Measurements from ENCODE around the gene SNX30.

SNX30 gene

DNA sequence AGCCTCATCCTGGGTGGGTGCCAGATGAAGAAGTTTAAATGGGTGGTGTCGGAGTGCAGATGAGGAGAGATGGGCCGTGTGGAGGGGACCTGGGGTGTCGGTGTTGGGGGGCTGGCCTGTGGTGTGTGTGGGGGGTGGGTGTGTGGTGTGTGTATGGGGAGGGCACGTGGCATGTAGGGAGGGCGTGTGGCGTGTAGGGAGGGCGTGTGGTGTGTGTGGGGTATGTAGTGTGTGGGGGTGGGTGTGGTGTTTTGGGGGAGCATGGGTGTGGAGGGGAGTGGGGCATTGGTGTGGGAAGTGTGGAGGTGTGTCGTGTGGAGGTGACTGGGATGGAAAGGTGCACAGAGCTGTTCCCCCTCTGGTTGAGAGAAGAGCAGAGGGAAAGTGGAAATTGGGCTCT is 105.6 kb downstream of the SNX30 start:
- DNase-seq = no peak

GRCh38 chr9:112856843-112857242 is 106.3 kb downstream of the SNX30 start:
- no peak for DNase-seq

DNA sequence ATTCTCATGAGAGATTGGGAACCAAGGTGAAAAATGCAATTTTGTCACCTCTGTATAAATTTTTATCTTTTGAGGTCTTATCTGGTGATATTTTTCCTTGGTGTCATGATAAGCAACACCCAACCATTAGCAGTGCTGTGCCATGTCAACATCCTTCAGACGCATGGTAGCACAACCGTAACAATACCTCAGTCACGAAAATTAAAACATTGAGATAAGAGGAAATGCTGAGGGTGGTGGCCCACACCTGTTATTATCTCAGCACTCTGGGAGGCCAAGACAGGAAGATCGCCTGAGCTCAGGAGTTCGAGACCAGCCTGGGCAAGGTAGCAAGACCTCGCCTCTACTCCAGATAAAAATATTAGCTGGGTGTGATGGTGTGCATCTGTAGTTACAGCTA is 107.4 kb downstream of the SNX30 start:
- no peak for DNase-seq

DNA sequence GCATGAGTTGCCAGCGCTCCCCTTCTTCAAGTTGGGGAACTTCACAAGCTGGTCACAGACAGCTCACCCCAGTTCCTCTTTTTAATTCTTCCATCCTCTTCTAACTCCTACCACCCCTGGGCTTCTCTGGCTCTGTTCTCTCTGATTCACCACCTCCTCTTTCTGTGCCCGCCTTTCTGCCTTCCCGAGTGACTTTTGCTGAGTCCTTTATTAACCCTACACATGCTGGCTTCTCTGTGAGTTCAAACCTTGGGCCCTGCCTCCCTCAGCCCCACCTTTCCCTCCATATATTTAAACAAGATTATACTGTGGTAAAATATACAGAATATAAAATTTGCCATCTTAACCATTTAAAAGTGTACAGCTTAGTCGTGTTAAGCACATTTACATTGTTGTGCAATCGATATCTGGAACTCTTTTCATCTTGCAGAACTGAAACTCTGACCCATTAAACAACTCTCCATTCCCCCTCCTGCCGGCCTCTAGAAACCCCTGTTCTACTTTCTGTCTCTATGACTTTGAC is 108.1 kb downstream of the SNX30 start:
- DNase-seq = peak in 5 of 56 donors; percentile 3 to 54 (median 17)

DNA sequence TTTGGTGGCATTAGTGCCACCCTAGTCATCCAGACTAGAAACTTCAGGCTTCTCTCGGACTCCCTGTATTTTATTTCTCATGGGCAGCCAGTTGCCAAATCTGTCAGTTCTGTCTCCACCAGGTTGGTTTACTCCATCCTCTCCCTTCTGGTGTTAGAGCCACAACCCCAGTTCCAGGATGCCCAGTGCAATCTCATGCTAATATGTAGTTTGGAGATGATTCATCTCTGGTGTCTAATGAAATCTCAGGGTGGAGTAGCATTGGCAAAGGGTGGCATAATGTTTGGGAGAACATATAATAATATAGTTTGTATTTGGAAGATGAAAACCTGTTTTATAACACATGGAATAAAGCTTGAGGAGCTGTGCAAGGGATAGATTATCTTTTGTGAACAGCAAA is 109.9 kb downstream of the SNX30 start:
- no peak for DNase-seq

- DNase-seq = no peak
These were observed 110.6 kb downstream of the SNX30 start for GRCh38 chr9:112861155-112861554.

GRCh38 chr9:112861638-112862555 is 111.3 kb downstream of the SNX30 start:
- peak in 6 of 56 donors; percentile 9 to 38 (median 23) for DNase-seq

DNA sequence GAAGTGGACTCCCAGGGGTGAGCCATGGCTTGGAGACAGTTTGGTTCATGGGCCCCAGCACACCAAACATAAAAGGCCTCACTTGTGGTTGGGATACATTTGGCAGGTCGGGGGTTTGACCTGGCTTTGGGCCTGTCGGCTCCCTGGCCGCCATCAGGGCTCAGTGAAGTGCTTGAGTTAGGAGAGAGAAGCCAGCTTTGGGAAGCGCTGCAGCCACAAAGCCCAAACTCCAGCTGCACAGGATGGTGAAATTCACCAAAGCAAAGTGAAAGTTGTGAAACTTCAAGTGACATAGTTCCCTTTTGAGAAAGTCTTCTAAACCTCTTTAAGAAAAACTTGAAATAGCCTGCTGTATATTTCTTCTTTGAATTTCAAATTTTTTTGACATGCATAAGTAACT is 112.7 kb downstream of the SNX30 start:
- peak in 2 of 56 donors; percentile 8 to 27 for DNase-seq

GRCh38 chr9:112863746-112864145 is 113.2 kb downstream of the SNX30 start:
- DNase-seq = no peak

DNA sequence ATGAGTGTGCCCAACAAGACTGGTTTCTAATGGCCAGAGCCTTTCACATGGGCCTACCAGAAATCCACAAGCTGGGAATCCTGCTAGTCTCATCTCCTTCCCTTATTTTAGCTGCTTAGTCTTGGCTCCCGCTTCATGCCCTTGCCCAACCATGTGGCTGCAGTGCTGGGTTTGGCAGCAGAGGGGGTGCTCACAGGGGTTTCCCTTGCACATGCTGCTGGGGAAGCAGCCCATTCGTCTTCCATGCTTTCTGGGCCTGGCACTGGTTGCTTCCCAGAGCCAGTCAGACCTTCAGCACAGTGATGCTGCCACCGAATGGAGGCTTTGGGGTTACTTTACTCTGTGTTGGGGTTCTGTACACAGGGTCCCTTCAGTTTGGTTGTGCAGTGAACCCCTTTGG is 113.8 kb downstream of the SNX30 start:
- no peak for DNase-seq

- DNase-seq = no peak
These were observed 114.4 kb downstream of the SNX30 start for GRCh38 chr9:112864982-112865381.

DNA sequence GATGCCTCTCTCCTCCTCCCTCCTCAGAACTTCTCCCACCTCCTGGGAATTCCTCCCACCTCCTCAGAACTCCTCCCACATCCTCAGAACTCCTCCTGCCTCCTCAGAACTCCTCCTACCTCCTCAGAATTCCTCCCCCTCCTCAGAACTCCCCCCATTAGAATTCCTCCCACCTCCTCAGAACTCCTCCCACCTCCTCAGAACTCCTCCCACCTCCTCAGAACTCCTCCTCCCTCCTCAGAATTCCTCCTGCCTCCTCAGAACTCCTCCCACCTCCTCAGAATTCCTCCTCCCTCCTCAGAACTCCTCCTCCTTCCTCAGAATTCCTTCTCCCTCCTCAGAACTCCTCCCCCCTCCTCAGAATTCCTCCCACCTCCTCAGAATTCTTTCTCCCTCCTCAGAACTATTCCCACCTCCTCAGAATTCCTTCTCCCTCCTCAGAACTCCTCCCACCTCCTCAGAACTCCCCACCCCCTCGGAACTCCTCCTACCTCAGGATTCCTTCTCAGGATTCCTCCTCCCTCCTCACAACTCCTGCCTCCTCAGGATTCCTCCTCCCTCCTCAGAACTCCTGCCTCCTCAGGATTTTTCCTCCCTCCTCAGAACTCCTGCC is 116.2 kb downstream of the SNX30 start:
- DNase-seq = no peak

DNA sequence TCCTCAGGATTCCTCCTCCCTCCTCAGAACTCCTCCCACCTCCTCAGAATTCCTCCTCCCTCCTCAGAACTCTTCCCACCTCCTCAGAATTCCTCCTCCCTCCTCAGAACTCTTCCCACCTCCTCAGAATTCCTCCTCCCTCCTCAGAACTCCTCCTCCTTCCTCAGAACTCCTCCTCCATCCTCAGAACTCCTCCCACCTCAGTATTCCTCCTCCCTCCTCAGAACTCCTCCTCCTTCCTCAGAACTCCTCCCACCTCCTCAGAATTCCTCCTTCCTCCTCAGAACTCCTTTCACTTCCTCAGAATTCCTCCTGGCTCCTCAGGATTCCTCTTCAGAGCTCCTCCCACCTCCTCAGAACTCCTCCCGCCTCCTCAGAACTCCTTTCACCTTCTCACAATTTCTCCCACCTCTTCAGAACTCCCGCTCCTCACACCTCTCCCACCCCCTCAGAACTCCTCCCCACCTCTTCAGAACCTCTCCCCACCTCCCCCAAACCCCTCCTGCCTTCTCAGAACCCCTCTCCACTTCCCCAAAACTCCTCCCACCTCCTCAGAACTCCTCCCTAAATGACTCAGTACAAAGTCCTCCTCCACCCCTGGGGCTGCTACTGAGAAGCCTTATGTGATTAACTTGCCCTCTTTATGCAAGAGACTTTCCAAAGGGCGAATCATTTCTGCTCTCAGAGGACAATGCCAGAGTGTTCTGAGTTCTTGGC is 116.9 kb downstream of the SNX30 start:
- no peak for DNase-seq

- no peak for DNase-seq
These were observed 117.9 kb downstream of the SNX30 start for GRCh38 chr9:112868461-112868860.

DNA sequence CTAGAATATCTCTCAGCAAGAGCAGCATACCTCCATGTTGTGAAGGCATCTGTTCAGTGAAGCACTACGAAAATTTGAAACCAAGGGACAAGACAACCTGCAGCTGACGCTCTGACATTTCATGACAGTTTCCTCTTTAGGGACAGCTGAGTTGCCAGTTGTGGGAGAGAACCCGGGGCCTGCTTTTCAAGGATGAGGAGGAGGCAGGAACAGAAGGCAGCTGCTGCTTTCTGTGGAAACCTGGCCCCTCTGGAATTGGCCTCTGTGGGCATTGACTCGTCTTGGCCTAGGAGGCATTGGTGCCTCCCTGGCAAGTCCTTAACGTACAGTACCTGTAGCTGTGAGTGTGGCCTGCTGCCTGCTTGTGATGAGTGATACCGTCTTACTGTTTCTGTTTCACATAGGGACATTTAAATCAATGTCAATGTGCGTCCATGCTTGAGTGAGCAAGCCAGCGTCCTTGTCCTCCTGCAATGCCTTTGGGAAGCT is 118.5 kb downstream of the SNX30 start:
- DNase-seq = no peak

GRCh38 chr9:112869917-112870316 is 119.4 kb downstream of the SNX30 start:
- no peak for DNase-seq

DNA sequence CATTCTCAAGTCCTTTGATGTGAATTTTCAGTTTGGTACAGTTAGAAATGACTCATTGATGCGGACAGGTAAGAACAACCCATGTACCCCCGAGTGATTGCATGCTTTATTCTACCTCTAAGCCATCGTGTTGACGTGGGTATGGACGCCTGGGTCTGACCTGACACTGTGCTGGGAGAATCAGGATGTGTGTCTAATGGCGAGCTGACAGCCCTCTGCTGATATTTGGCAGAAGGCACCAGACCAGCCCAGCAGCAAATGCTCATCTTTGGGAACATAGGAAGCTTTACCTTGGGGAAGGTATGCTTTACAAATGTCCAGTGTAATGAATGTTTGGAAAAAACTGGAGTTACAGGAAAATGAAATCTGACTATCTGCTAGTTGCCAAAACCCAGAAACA is 120.0 kb downstream of the SNX30 start:
- DNase-seq = no peak

DNA sequence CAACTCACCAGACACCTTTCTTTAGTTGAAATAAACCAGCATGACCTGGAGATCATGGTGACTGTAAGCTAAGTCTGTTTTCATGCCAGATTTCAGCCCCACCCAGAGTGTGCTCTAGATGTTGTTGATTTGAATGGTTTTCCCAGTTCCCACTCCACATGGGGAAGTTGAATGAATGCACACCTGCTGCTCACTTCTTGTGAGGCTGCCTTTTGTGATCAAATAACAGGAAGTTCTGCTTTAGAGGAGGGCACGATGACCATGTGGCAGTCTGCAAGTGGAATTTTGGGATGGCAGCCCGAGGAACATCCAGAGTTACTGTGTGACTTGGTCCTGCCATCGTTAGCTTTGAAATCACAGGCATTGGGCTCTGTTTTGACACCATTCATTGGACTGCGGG is 121.5 kb downstream of the SNX30 start:
- no peak for DNase-seq

GRCh38 chr9:112873773-112874405 is 123.3 kb downstream of the SNX30 start:
- no peak for DNase-seq

DNA sequence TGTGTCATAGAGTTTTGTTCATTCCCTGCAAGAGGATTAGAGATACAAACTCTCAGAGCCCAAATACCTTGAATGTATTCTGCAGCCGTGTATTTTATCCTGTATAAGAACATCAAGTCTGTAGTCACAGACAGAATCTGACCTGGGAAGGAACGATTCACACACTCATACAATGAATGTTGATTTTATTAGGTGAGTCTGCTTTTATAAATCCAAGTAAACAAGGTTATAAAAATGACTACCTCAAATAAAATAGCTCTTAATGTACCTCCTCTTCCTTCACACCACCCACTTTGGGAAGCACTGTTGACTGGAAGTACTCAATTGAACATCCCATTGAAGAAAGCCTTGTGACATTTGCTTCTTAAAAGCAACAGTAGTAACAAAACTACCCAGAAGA is 128.2 kb downstream of the SNX30 start:
- no peak for DNase-seq

DNA sequence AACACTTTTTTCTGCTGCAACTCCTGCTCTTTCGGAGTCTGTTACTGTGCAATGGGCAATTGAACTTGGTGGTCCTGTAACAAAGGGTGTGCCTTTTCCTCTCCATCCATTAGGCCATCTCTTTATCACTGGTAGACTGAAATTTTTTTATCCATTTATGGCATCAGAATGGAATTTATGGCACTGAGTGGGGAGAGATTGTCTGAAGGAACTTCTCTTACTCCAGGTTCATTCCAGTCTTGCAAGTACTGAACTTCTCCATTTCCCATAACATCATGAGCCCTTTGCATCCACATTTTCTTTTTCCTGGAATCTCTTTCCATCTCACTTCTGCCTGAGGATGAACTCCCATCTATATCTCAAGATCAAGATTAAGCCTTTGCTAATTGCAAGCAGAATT is 130.1 kb downstream of the SNX30 start:
- DNase-seq = no peak

All from amygdala (tissue), 56 donors.